ENCODE results near the gene NFATC1.

- TF ChIP-seq POLR2AphosphoS5 (IDR thresholded peaks at IDR 0.05; ENCODE audit: low read depth, low read length) (no peak), CTCF (IDR thresholded peaks at IDR 0.05) (no peak), EP300 (IDR thresholded peaks at IDR 0.05; ENCODE audit: borderline replicate concordance in 1 of 2, low read depth in 1 of 2, low read length in 1 of 2) (no peak), RFX5 (IDR thresholded peaks at IDR 0.05; ENCODE audit: low read length) (no peak), MXI1 (IDR thresholded peaks at IDR 0.05; ENCODE audit: low read depth, low read length) (no peak), TAF1 (IDR thresholded peaks at IDR 0.05; ENCODE audit: borderline replicate concordance, low read depth, low read length) (no peak), SIN3A (IDR thresholded peaks at IDR 0.05; ENCODE audit: borderline replicate concordance, low read depth, low read length) (no peak), SMC3 (IDR thresholded peaks at IDR 0.05; ENCODE audit: low read depth, low read length) (no peak), RAD21 (IDR thresholded peaks at IDR 0.05; ENCODE audit: low read length) (no peak)
- TF ChIP-seq, protein P1, sequence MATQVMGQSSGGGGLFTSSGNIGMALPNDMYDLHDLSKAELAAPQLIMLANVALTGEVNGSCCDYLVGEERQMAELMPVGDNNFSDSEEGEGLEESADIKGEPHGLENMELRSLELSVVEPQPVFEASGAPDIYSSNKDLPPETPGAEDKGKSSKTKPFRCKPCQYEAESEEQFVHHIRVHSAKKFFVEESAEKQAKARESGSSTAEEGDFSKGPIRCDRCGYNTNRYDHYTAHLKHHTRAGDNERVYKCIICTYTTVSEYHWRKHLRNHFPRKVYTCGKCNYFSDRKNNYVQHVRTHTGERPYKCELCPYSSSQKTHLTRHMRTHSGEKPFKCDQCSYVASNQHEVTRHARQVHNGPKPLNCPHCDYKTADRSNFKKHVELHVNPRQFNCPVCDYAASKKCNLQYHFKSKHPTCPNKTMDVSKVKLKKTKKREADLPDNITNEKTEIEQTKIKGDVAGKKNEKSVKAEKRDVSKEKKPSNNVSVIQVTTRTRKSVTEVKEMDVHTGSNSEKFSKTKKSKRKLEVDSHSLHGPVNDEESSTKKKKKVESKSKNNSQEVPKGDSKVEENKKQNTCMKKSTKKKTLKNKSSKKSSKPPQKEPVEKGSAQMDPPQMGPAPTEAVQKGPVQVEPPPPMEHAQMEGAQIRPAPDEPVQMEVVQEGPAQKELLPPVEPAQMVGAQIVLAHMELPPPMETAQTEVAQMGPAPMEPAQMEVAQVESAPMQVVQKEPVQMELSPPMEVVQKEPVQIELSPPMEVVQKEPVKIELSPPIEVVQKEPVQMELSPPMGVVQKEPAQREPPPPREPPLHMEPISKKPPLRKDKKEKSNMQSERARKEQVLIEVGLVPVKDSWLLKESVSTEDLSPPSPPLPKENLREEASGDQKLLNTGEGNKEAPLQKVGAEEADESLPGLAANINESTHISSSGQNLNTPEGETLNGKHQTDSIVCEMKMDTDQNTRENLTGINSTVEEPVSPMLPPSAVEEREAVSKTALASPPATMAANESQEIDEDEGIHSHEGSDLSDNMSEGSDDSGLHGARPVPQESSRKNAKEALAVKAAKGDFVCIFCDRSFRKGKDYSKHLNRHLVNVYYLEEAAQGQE (IDR thresholded peaks at IDR 0.05; ENCODE audit: low read depth, low read length): no peak
Observed at GRCh38 chr18:79476031-79476917, 80.5 kb downstream of the NFATC1 start.
